Measurements from ENCODE around the gene MS4A2.
"Not testable (repeated sequence)": the region's sequence is repeated elsewhere in the genome, so short reads cannot be mapped to it uniquely, and the experiment has no call there.

Gene MS4A2

GRCh38 chr11:60124802-60125432 lies 36.5 kb downstream of the MS4A2 start:
- no peak for TF ChIP-seq Cebpa-rat (IDR thresholded peaks at IDR 0.05)
- H3K9ac ChIP-seq, result 0 out of 2 replicates have a peak overlapping the region, but pooled peaks have one; percentile 38
- H3K27me3 ChIP-seq, result no peaks in the 10 kb centered on the region
- peak overlapping the region; percentile 44 for H3K27ac ChIP-seq
- no peaks in the 10 kb centered on the region for H3K36me3 ChIP-seq
- peaks cover 62% of the 10 kb centered on the region for H3K4me1 ChIP-seq
- H4K20me1 ChIP-seq, result no peaks in the 10 kb centered on the region
- peak overlapping the region; percentile 69 for H3K4me2 ChIP-seq
- H3K9me3 ChIP-seq, result peaks cover 2% of the 10 kb centered on the region; the same call in 1 of the 2 replicates
- H3K4me3 ChIP-seq, result no peak overlapping the region

GRCh38 chr11:60125956-60126585 lies 37.6 kb downstream of the MS4A2 start:
- no peak for TF ChIP-seq Cebpa-rat (IDR thresholded peaks at IDR 0.05)
- Histone ChIP-seq H4K20me1 (no peaks in the 10 kb centered on the region), H3K27ac (no peak overlapping the region), H3K27me3 (no peaks in the 10 kb centered on the region), H3K9ac (no peak overlapping the region), H3K4me2 (peak overlapping the region; percentile 69; the same call in 1 of the 2 replicates), H3K36me3 (no peaks in the 10 kb centered on the region), H3K4me1 (peaks cover 51% of the 10 kb centered on the region), H3K4me3 (no peak overlapping the region), H3K9me3 (no peaks in the 10 kb centered on the region)

DNA sequence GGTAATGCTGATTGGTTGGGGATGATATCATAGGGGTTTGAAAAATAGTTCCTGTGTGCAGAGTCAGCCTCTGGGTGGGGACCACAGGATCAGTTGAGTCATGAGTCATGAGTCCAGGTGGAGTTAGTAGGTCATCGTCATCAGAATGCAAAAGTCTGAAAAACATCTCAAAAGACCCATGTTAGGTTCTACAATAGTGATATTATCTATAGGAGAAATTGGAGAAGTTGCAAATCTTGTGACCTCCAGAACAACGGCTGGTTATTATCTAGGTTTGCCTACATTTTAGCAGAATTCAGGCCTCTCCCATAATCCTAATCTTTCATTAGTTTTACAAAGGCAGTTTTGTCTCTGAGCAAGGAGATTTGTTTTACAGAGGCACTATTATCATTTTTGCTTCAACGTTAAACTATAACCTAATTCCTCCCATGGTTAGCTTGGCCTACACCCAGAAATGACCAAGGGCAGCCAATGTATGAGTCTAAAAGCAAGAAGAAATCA lies 38.9 kb downstream of the MS4A2 start:
- H3K27ac ChIP-seq, result no peak overlapping the region
- no peak for TF ChIP-seq Cebpa-rat (IDR thresholded peaks at IDR 0.05)
- no peaks in the 10 kb centered on the region for H3K9me3 ChIP-seq
- peaks cover 46% of the 10 kb centered on the region for H3K4me1 ChIP-seq
- no peak overlapping the region for H3K9ac ChIP-seq
- no peaks in the 10 kb centered on the region for H3K27me3 ChIP-seq
- no peaks in the 10 kb centered on the region for H3K36me3 ChIP-seq
- H3K4me3 ChIP-seq, result no peak overlapping the region
- no peak overlapping the region for H3K4me2 ChIP-seq
- H4K20me1 ChIP-seq, result no peaks in the 10 kb centered on the region

DNA sequence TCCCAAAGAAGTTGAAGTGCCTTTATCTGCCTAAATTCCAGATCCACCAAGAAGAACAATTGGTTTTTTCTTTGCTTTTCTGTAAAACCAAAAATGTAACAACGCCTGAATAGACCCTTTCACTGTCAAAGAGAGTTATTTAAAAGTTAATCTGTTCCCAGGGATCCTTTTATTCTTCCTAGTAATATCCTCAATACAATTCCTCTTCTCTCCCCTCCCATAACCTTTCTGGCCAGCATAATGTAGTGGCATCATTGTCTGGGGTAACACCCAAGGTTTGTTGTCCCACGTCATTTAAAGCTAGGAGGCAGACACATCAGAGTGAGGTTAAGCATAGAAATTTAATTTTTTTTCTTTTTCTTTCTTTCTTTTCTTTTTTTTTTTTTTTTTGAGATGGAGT lies 39.9 kb downstream of the MS4A2 start:
- Histone ChIP-seq H3K27ac (no peak overlapping the region), H3K4me3 (no peak overlapping the region), H3K9me3 (no peaks in the 10 kb centered on the region), H4K20me1 (no peaks in the 10 kb centered on the region), H3K9ac (no peak overlapping the region), H3K27me3 (no peaks in the 10 kb centered on the region), H3K4me2 (no peak overlapping the region), H3K36me3 (no peaks in the 10 kb centered on the region), H3K4me1 (peaks cover 46% of the 10 kb centered on the region)
- TF ChIP-seq Cebpa-rat (IDR thresholded peaks at IDR 0.05), result no peak

- H3K4me1 ChIP-seq, result peaks cover 45% of the 10 kb centered on the region
- not testable (repeated sequence) for H3K9me3 ChIP-seq, H4K20me1 ChIP-seq, H3K9ac ChIP-seq, H3K36me3 ChIP-seq, H3K27ac ChIP-seq, H3K27me3 ChIP-seq, H3K4me3 ChIP-seq, H3K4me2 ChIP-seq
Observed at GRCh38 chr11:60128866-60129265, 40.4 kb downstream of the MS4A2 start.

GRCh38 chr11:60129853-60130252 lies 41.4 kb downstream of the MS4A2 start:
- no peaks in the 10 kb centered on the region for H3K36me3 ChIP-seq
- H3K27ac ChIP-seq, result no peak overlapping the region
- H3K4me1 ChIP-seq, result peaks cover 35% of the 10 kb centered on the region
- TF ChIP-seq Cebpa-rat (IDR thresholded peaks at IDR 0.05), result no peak
- H3K9me3 ChIP-seq, result peaks cover 13% of the 10 kb centered on the region
- no peaks in the 10 kb centered on the region for H4K20me1 ChIP-seq
- no peak overlapping the region for H3K4me3 ChIP-seq
- H3K27me3 ChIP-seq, result no peaks in the 10 kb centered on the region
- H3K9ac ChIP-seq, result no peak overlapping the region
- no peak overlapping the region for H3K4me2 ChIP-seq

- no peak overlapping the region for H3K4me2 ChIP-seq
- no peaks in the 10 kb centered on the region for H3K27me3 ChIP-seq
- no peak overlapping the region for H3K27ac ChIP-seq
- H3K36me3 ChIP-seq, result no peaks in the 10 kb centered on the region
- H3K4me3 ChIP-seq, result no peak overlapping the region
- peaks cover 13% of the 10 kb centered on the region for H3K9me3 ChIP-seq
- no peak overlapping the region for H3K9ac ChIP-seq
- no peak for TF ChIP-seq Cebpa-rat (IDR thresholded peaks at IDR 0.05)
- H4K20me1 ChIP-seq, result no peaks in the 10 kb centered on the region
- H3K4me1 ChIP-seq, result peaks cover 29% of the 10 kb centered on the region
Observed at GRCh38 chr11:60130496-60130895, 42.0 kb downstream of the MS4A2 start.

- H4K20me1 ChIP-seq, result no peaks in the 10 kb centered on the region
- no peak overlapping the region for H3K9ac ChIP-seq
- H3K4me1 ChIP-seq, result peaks cover 15% of the 10 kb centered on the region; the same call in 1 of the 2 replicates
- TF ChIP-seq Cebpa-rat (IDR thresholded peaks at IDR 0.05), result no peak
- H3K27ac ChIP-seq, result no peak overlapping the region
- no peak overlapping the region for H3K4me2 ChIP-seq
- peaks cover 20% of the 10 kb centered on the region for H3K9me3 ChIP-seq
- no peak overlapping the region for H3K4me3 ChIP-seq
- H3K36me3 ChIP-seq, result no peaks in the 10 kb centered on the region
- H3K27me3 ChIP-seq, result no peaks in the 10 kb centered on the region
Observed at GRCh38 chr11:60131912-60132311, 43.4 kb downstream of the MS4A2 start.

DNA sequence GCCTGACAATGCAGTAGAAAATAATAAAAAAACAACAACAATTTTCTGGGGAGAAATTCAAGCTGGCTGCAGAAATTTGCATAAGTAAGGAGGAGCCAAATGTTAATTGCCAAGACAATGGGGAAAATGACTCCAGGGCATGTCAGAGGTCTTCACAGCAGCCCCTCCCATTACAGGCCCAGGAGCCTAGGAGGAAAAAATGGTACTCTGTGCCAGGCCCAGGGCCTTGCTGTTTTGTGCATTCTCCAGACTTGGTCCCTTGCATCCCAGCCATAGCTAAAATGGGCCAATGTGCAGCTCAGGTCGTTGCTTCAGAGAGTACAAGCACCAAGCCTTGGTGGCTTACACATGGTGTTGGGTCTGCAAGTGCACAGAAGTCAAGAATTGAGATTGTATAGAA lies 45.5 kb downstream of the MS4A2 start:
- Histone ChIP-seq H3K9me3 (peaks cover 20% of the 10 kb centered on the region), H3K27me3 (no peaks in the 10 kb centered on the region), H3K4me1 (no peaks in the 10 kb centered on the region), H3K4me2 (no peak overlapping the region), H3K27ac (no peak overlapping the region), H3K4me3 (no peak overlapping the region), H4K20me1 (no peaks in the 10 kb centered on the region), H3K36me3 (no peaks in the 10 kb centered on the region), H3K9ac (no peak overlapping the region)
- no peak for TF ChIP-seq Cebpa-rat (IDR thresholded peaks at IDR 0.05)

- Histone ChIP-seq H3K4me3 (no peak overlapping the region), H3K9ac (no peak overlapping the region), H3K4me2 (no peak overlapping the region), H3K27ac (no peak overlapping the region), H4K20me1 (no peaks in the 10 kb centered on the region), H3K9me3 (no peaks in the 10 kb centered on the region), H3K27me3 (no peaks in the 10 kb centered on the region), H3K36me3 (no peaks in the 10 kb centered on the region), H3K4me1 (no peaks in the 10 kb centered on the region)
- no peak for TF ChIP-seq Cebpa-rat (IDR thresholded peaks at IDR 0.05)
Observed at GRCh38 chr11:60143768-60144167, 55.3 kb downstream of the MS4A2 start.

All from BLaER1 (cell line).